ENCODE measurements around the gene NDUFAF2.
"Not testable (repeated sequence)": the region's sequence is repeated elsewhere in the genome, so short reads cannot be mapped to it uniquely, and the experiment has no call there.

NDUFAF2 gene

GRCh38 chr5:60993425-60993824 lies 48.4 kb downstream of the NDUFAF2 start:
- DNase-seq (ENCODE audit: low read depth): no peak

- no peak for DNase-seq (ENCODE audit: low read depth)
Observed at GRCh38 chr5:60993875-60994571, 49.0 kb downstream of the NDUFAF2 start.

- DNase-seq (ENCODE audit: low read depth): no peak
Observed at GRCh38 chr5:60996368-60996767, 51.4 kb downstream of the NDUFAF2 start.

GRCh38 chr5:60997721-60998120 lies 52.7 kb downstream of the NDUFAF2 start:
- no peak for DNase-seq (ENCODE audit: low read depth)

- DNase-seq (ENCODE audit: low read depth): no peak
Observed at GRCh38 chr5:61000887-61001286, 55.9 kb downstream of the NDUFAF2 start.

- DNase-seq (ENCODE audit: low read depth): no peak
Observed at GRCh38 chr5:61001647-61002046, 56.6 kb downstream of the NDUFAF2 start.

GRCh38 chr5:61002611-61003355 lies 57.8 kb downstream of the NDUFAF2 start:
- DNase-seq (ENCODE audit: low read depth): no peak

GRCh38 chr5:61004448-61004847 lies 59.4 kb downstream of the NDUFAF2 start:
- no peak for DNase-seq (ENCODE audit: low read depth)

- DNase-seq (ENCODE audit: low read depth): no peak
Observed at GRCh38 chr5:61009907-61010306, 64.9 kb downstream of the NDUFAF2 start.

GRCh38 chr5:61010467-61011454 lies 65.8 kb downstream of the NDUFAF2 start:
- no peak for DNase-seq (ENCODE audit: low read depth)

GRCh38 chr5:61018062-61018461 lies 73.1 kb downstream of the NDUFAF2 start:
- DNase-seq (ENCODE audit: low read depth): no peak

GRCh38 chr5:61019642-61020041 lies 74.6 kb downstream of the NDUFAF2 start:
- no peak for DNase-seq (ENCODE audit: low read depth)

GRCh38 chr5:61020415-61020814 lies 75.4 kb downstream of the NDUFAF2 start:
- DNase-seq (ENCODE audit: low read depth): no peak

- DNase-seq (ENCODE audit: low read depth): no peak
Observed at GRCh38 chr5:61023131-61023530, 78.1 kb downstream of the NDUFAF2 start.

GRCh38 chr5:61026004-61026403 lies 81.0 kb downstream of the NDUFAF2 start:
- DNase-seq (ENCODE audit: low read depth): no peak

- DNase-seq (ENCODE audit: low read depth): no peak
Observed at GRCh38 chr5:61028382-61028781, 83.4 kb downstream of the NDUFAF2 start.

GRCh38 chr5:61029456-61030162 lies 84.6 kb downstream of the NDUFAF2 start:
- DNase-seq (ENCODE audit: low read depth): no peak

- DNase-seq (ENCODE audit: low read depth): no peak
Observed at GRCh38 chr5:61030163-61030482, 85.1 kb downstream of the NDUFAF2 start.

GRCh38 chr5:61031301-61031700 lies 86.3 kb downstream of the NDUFAF2 start:
- DNase-seq (ENCODE audit: low read depth): not testable (repeated sequence)

- DNase-seq (ENCODE audit: low read depth): no peak
Observed at GRCh38 chr5:61044545-61044944, 99.5 kb downstream of the NDUFAF2 start.

GRCh38 chr5:61047346-61047745 lies 102.3 kb downstream of the NDUFAF2 start:
- DNase-seq (ENCODE audit: low read depth): no peak

- no peak for DNase-seq (ENCODE audit: low read depth)
Observed at GRCh38 chr5:61048534-61048933, 103.5 kb downstream of the NDUFAF2 start.
